Measurements from ENCODE around the gene RAB40A.
"Not testable (repeated sequence)": the region's sequence is repeated elsewhere in the genome, so short reads cannot be mapped to it uniquely, and the experiment has no call there.

DNA sequence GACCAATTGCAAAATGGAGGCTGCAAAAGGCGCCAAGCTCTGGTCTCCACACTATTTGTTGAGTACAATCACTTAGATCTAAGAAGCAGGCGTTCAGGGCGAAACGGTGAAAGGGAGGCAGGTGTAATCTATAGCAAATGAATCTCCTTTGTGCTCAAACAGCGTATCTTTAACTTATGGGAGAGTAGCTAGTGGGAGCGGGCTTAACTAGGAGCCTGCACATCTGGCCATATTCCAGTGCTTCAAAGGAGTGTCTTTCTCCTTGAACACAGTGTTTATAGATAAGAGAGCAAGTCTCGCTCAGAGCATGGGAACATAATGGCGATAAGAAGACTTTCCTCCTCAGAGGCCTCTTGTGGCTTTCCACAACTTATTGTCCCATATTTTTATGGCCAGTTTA lies 49.3 kb downstream of the RAB40A start:
- TF ChIP-seq, protein P1, sequence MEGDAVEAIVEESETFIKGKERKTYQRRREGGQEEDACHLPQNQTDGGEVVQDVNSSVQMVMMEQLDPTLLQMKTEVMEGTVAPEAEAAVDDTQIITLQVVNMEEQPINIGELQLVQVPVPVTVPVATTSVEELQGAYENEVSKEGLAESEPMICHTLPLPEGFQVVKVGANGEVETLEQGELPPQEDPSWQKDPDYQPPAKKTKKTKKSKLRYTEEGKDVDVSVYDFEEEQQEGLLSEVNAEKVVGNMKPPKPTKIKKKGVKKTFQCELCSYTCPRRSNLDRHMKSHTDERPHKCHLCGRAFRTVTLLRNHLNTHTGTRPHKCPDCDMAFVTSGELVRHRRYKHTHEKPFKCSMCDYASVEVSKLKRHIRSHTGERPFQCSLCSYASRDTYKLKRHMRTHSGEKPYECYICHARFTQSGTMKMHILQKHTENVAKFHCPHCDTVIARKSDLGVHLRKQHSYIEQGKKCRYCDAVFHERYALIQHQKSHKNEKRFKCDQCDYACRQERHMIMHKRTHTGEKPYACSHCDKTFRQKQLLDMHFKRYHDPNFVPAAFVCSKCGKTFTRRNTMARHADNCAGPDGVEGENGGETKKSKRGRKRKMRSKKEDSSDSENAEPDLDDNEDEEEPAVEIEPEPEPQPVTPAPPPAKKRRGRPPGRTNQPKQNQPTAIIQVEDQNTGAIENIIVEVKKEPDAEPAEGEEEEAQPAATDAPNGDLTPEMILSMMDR (conservative IDR thresholded peaks at IDR 0.05) = not testable (repeated sequence)
- not testable (repeated sequence) for TF ChIP-seq EZH2 (IDR thresholded peaks at IDR 0.05; ENCODE audit: low read depth)

All from PC-9 (cell line).